ENCODE measurements around the gene TXNIP.

Gene TXNIP

DNA sequence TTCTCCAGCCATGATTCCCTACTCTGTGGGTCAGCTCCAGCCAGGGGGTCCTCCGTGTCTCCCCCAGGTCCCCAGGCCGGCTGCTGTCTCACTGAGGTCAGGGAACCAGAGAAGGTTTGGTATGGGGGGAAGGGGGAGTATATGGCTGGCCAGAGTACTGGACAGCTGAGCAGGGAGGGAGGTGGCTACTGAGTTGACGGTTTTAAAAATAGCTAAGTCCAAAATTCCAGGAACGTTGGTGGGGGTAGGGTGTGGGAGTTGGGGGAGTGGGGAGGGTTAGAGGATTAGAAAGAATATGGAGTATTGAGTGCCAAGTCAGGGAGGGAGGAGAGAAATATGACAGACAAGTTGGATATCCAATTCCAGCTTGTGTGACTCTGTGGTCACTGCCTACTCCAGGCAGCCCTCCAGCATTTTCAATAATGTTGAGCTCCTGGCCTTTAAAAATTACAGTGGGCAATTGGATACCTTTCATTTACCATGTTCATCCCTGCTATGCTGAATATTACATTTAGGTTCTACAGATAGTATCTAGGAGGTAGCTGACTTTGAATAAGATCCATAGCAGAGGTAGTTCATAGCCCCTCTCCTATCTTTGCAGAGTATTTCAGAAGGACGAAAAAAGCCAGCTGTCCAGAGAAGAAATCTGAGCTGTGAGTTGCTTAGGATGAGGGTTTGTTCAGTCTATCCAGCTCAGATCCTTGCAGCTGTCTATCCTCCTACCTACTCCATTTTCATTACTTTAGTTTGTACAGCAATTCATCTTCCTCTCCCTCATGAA is 25.4 kb upstream of the TXNIP start, which contains the start of gene HJV:
TSS of gene HJV (minus strand) at position 114 of the 781 bp plus-strand sequence. CDS start 1,504 bp downstream, outside the sequence.
- no peak within 1 kb of the TSS for H3K4me3 ChIP-seq (replicated peaks; ENCODE audit: low read depth, low read length)
- no peaks in the 10 kb centered on the region; the same call in 1 of the 2 replicates for H3K27me3 ChIP-seq (replicated peaks; ENCODE audit: control insufficient read depth, insufficient read depth, low read length)
- TF ChIP-seq, protein P1, sequence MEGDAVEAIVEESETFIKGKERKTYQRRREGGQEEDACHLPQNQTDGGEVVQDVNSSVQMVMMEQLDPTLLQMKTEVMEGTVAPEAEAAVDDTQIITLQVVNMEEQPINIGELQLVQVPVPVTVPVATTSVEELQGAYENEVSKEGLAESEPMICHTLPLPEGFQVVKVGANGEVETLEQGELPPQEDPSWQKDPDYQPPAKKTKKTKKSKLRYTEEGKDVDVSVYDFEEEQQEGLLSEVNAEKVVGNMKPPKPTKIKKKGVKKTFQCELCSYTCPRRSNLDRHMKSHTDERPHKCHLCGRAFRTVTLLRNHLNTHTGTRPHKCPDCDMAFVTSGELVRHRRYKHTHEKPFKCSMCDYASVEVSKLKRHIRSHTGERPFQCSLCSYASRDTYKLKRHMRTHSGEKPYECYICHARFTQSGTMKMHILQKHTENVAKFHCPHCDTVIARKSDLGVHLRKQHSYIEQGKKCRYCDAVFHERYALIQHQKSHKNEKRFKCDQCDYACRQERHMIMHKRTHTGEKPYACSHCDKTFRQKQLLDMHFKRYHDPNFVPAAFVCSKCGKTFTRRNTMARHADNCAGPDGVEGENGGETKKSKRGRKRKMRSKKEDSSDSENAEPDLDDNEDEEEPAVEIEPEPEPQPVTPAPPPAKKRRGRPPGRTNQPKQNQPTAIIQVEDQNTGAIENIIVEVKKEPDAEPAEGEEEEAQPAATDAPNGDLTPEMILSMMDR (IDR thresholded peaks at IDR 0.05; ENCODE audit: insufficient read depth, low read length, poor library complexity, severe bottlenecking), result no peak

DNA sequence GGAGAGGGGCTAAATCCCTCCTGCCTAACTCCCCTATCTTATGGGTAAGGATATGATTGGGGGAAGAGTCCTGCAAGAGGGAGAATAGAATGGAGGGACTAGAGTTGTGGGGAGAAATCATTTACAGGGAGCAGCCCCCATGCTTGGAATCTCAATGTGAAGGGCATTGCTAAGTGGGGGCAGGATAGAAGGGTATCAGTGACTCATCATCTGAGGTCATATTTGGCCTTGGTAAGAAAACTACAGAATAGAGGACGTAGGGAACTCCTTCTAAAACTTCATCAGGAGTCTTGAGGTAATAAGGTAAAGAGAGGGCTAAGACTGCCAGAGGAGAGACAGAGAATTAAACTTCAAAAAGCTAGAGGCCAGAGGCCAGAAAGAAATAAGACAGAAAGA is 24.7 kb upstream of the TXNIP start:
- TF ChIP-seq, protein P1 (IDR thresholded peaks at IDR 0.05; ENCODE audit: insufficient read depth, low read length, poor library complexity, severe bottlenecking), result no peak
- DNase-seq (ENCODE audit: extremely low read depth, insufficient read length), result no peak
- H3K36me3 ChIP-seq (ENCODE audit: control insufficient read depth, insufficient read depth, low read length), result no peaks in the 10 kb centered on the region
- no peaks in the 10 kb centered on the region; the same call in 1 of the 2 replicates for H3K27me3 ChIP-seq (replicated peaks; ENCODE audit: control insufficient read depth, insufficient read depth, low read length)
- no peak overlapping the region for H3K4me3 ChIP-seq (replicated peaks; ENCODE audit: low read depth, low read length)

More for the DNA sequence above, 25.4 kb upstream of the TXNIP start, which contains the start of gene HJV:
- DNase-seq (ENCODE audit: extremely low read depth, insufficient read length), result no peak
- no peaks in the 10 kb centered on the region for H3K36me3 ChIP-seq (ENCODE audit: control insufficient read depth, insufficient read depth, low read length)

DNA sequence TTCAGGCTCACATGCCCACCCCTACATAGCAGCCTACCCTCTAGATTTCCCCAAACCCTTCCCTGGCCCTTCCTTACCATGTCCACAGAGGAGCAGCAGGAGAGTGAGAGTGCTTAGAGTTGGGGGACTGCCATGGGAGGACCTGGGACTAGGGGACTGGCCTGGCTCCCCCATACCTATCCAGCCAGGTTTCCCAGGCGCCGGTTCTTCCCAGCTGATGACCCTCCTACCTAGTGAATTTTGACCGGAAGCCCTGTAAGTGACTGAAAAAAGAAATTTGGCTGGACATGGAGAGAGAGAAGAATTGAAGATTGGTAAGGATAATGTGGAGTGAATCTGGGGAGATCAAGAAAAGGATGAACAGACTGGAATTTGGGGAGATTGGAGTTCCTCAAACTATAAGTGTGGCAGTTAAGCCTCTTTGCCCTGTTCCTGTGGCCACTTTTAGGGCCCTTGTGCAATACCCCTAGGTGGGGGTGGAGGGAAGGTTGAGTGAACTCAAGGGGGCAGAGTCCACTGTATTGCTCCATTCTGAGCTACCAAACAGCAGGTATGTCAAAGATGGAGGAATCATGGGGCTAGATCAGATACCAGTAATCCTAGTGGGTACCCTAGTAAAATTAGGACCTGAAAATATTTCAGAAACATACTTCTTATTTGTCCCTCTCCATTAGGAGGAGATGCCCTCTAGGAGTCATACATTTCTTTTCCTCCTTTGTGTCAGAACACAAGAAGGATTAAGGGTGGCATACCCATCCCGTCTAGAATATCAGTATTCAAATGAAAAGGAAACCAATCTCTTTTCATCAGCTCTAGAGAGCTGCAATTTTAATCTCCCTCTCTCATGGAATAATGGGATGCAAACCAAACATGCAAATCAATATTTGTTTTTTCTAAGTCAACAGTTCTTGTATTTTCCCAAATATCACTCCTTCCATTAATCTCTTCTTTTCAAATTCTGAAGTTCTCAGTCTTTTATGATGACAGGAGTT is 24.0 kb upstream of the TXNIP start:
- Histone ChIP-seq H3K36me3 (ENCODE audit: control insufficient read depth, insufficient read depth, low read length) (no peaks in the 10 kb centered on the region), H3K4me3 (replicated peaks; ENCODE audit: low read depth, low read length) (no peak overlapping the region), H3K27me3 (replicated peaks; ENCODE audit: control insufficient read depth, insufficient read depth, low read length) (no peaks in the 10 kb centered on the region; the same call in 1 of the 2 replicates)
- no peak for DNase-seq (ENCODE audit: extremely low read depth, insufficient read length)
- TF ChIP-seq, protein P1 (IDR thresholded peaks at IDR 0.05; ENCODE audit: insufficient read depth, low read length, poor library complexity, severe bottlenecking), result no peak

GRCh38 chr1:146019231-146020057 is 23.1 kb upstream of the TXNIP start:
- Histone ChIP-seq H3K27me3 (replicated peaks; ENCODE audit: control insufficient read depth, insufficient read depth, low read length) (no peaks in the 10 kb centered on the region; the same call in 1 of the 2 replicates), H3K4me3 (replicated peaks; ENCODE audit: low read depth, low read length) (no peak overlapping the region), H3K36me3 (ENCODE audit: control insufficient read depth, insufficient read depth, low read length) (no peaks in the 10 kb centered on the region)
- peak; percentile 14 for DNase-seq (ENCODE audit: extremely low read depth, insufficient read length)
- TF ChIP-seq, protein P1 (IDR thresholded peaks at IDR 0.05; ENCODE audit: insufficient read depth, low read length, poor library complexity, severe bottlenecking), result no peak

- TF ChIP-seq, protein P1 (IDR thresholded peaks at IDR 0.05; ENCODE audit: insufficient read depth, low read length, poor library complexity, severe bottlenecking), result no peak
- Histone ChIP-seq H3K4me3 (replicated peaks; ENCODE audit: low read depth, low read length) (no peak overlapping the region), H3K36me3 (ENCODE audit: control insufficient read depth, insufficient read depth, low read length) (no peaks in the 10 kb centered on the region), H3K27me3 (replicated peaks; ENCODE audit: control insufficient read depth, insufficient read depth, low read length) (no peaks in the 10 kb centered on the region; the same call in 1 of the 2 replicates)
- no peak for DNase-seq (ENCODE audit: extremely low read depth, insufficient read length)
Measured at GRCh38 chr1:146016891-146017290, 20.5 kb upstream of the TXNIP start.
